GM19238 (cell line): ENCODE data around the gene TAGAP.
"Not testable (repeated sequence)": the region's sequence is repeated elsewhere in the genome, so short reads cannot be mapped to it uniquely, and the experiment has no call there.

Experiments
- DNase-seq: peaks from one replicate; pipeline ENCODE4 v3.0.0; 2011; ENCODE audit warnings: low spot score; ENCODE audit not compliant: insufficient read length

TAGAP gene

GRCh38 chr6:159045801-159046200 lies 1.0 kb upstream of the TAGAP start:
- DNase-seq: no peak

DNA sequence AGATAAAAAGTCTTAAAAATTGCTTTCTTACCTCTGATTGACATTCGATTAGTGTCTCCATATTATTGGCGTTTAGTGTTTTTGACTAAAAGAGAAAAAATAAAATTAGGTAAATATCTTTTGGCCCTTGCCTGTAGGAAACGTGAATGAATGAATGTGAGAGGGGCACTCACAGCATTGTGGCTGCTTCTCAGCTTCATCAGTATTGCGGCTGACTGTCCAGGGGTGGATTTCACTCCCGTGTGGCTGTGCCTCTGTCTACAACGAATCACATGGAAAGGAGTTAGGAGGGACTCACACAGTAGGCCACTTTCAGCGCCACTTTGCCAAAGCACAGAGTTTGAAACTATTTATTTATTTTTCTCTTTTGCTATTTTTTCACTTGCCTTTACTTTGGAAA lies 844 bp downstream of the TAGAP start:
- no peak for DNase-seq

GRCh38 chr6:159043251-159043650 lies 1.5 kb downstream of the TAGAP start:
- no peak for DNase-seq

DNA sequence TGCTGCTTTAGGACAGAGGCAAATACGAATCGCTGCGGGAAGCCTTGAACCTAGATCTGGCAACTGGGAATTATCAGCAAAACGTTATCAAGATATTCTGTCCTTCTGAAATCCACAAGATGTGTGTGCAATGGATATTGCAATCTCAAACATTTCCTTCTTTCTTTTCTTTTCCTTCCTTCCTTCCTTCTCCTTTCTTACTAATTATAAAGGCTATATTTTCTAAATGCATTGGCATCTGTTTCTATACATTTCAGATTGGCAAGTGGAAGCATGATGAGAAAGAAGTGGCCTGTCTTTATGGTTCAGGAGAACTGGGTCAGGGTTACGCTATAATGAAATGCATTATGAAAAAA lies 2.0 kb downstream of the TAGAP start:
- DNase-seq: no peak

DNA sequence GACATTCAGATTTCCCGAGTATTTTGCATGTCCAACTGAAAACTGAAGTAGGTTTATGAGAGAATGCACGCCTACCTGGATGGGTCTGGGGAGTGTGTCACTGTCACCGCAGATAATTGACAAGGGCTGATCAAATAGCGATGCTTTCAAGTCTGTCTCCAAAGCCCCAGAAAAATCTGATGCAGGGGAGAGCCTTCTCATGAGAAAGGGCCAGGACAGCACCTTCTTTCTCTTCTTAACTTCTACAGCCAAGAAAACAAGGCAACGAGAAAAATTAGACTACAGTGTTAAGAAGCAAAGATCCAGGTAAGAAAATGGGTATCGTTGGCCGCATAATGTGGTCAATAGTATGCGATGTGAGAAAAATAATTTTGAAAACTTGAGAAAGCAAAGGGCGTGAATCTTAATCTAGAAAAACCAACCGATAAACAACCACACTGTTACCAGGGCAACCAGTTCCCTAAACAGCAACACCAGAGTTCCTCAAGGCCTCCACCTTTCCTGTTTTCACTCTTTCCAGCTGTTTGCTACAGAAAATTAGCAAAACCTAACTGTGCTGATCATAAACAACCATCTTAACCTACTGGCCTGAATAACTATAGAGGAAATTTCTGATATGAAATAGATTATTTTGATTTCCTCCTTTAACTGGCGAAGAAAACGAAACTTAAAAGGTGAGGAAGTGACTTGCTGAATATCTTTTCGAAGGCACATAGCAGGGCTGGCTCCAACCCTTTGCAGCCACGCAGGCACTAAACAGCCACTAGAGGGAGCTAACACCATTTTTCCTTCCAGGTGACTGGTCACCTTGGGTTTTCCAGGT lies 2.6 kb downstream of the TAGAP start:
- DNase-seq: peak; percentile 50

DNA sequence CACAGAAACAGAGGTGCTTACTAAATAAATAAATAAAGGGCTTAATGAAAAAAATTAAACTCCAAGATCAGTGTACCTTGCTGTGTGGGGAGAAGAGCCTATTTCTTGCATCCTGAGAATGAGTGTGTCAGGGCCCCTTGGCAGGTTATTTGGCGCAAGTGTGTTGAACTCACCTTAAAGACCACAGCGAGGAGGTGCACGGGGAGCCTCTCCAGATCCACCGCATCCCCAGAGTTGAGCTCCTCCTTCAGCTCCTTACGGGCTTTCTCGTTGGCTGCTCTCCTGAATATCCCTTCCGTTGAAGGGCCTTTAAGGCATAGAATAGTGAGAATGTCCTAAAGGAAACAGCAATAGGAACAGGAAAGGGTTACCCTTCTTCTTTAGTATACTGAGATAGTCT lies 3.6 kb downstream of the TAGAP start:
- no peak for DNase-seq

GRCh38 chr6:159039885-159040258 lies 4.9 kb downstream of the TAGAP start:
- DNase-seq: no peak

DNA sequence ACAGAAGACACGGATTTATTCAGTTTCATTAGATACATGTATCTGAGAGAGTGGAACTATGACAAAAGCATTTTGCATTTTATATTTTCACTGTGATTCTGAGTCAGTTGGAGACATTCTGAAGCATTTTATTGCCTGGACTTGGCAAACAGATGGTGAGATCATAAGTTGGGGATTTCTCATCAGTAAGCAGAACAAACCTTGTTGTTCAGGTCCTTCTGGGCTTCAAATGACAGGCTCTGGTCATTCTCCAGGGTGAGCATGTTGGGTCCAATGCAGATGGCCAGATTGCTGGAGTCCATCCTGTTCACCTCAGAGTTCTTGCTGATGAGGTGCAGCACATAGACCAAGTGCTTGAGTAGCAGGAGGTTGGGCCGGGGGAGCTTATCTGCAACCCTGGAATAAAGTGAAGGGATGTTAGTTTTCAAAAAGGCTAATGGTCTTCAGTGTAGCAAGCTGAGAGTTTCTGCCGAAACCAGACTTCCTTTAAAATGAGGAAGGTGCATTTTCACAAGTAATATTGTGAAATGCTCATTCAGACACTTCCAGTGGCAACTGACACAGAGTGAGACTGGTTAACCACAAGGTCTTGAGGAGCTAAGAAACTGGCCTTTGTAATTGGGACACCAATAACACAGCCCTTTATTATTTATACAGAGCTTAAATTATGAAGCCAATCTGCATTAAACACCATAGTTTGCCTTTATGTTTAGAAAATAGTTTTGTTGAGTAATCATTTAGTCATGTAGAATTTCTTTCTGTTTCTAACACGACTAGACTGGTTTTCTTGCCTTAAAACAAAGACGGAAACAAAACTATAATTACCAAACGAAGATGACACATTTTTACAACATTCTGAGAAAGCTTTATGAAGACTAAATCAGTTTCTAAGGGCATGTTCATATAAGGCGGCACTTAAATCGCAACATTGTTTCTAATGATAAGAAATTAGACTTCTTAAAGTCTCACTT lies 5.6 kb downstream of the TAGAP start:
- DNase-seq: peak; percentile 38

- not testable (repeated sequence) for DNase-seq
These were observed 6.5 kb downstream of the TAGAP start for GRCh38 chr6:159038318-159038717.

DNA sequence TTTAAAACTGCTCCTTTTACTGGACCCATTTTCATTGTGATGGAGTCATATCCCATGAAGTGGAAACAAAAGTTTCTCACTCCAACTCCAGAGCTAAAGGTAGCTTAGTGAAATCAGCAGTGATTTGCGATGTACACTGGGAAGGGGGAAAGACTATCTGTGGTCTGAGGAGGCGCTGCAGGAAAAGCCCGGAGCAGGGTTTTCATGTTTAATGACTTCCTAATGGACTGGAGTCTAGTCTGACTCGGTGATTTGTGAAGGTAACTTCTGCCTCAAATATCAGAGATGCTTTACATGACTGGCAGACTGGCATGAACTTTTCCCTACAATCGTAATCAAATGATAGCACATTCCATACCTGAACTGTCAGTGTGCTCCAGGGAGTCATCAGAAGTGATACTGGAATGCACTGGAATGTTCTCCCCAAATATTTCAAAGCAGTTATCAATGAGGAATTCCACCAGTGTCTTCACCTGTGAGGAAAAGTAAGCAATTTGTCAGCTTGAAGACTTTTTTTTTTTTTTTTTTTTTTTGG lies 7.0 kb downstream of the TAGAP start:
- no peak for DNase-seq

GRCh38 chr6:159036673-159037072 lies 8.1 kb downstream of the TAGAP start:
- no peak for DNase-seq

DNA sequence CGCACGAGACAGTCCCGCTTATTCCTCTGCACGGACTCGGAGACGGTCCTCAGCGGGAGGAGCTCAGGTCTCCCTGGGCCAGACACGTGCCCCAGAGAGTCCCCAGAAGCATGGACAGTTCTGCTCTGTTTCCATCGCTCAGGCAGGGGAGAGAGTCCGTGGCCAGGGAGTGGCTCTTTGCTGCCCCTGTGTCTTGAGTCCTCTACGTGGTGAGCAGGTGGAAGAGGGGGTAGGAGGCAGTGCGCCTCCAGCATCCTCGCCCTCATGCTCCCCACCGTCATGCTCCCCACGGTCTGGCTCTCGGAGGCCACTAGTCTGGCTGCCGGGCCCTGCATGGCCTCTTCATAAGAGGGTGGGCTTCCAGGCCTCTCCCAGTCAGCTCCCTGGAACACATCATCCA lies 8.9 kb downstream of the TAGAP start:
- no peak for DNase-seq

GRCh38 chr6:159033160-159034049 lies 11.4 kb downstream of the TAGAP start:
- no peak for DNase-seq

DNA sequence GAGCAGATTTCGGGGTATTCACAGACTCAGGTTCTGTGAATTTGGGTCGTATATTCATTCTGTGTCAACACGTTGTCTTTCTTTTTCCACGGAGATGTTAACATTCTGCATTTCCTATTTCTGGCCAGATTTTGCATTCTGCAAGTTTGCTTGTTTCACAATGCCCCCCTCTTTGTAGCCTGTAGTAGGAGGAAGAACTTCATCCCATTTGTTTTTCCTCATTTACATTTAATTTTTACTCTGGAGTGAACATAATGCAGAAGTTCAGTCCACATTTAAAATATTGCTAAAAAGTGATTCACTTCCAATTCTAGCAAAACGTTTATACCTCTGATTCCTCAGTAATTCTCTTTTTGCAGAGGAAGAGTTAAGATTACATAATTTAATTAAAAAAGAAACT lies 12.9 kb downstream of the TAGAP start:
- DNase-seq: no peak

GRCh38 chr6:159030168-159030567 lies 14.6 kb downstream of the TAGAP start:
- DNase-seq: no peak

DNA sequence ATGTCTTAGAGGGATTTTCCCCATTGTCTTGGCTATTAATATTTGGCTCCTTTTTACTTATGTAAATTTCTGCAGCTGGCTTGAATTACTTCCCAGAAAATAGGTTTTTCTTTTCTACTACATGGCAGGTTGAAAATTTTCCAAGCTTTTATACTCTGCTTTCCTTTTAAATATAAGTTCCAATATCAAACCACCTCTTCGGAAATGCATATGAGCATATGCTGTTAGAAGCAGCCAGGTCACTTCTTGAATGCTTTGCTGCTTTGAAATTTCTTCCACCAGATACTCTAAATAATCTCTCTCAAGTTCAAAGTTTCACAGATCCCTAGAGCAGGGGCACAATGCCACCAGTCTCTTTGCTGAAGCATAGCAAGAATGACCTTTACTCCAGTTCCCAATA lies 19.6 kb downstream of the TAGAP start:
- DNase-seq: not testable (repeated sequence)

GRCh38 chr6:159023893-159024292 lies 20.9 kb downstream of the TAGAP start:
- DNase-seq: no peak

DNA sequence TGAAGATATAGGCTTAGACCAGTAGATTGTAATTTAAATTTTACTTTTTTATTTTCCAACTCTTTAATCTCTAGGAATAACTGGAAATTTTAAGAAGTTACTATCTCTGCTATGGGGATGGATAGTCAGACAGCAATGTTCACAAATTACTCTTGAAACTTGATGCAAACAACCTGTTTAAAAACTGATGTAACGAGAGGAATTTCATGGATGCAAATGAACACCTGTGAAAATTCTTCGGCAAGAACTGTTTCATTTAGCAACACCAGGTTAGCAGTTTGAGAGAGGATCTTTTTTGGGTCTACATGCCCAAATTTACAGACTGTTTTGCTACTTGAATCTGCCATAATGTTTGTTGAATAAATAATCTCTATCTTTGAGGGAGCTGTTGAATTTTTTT lies 24.8 kb downstream of the TAGAP start:
- no peak for DNase-seq

DNA sequence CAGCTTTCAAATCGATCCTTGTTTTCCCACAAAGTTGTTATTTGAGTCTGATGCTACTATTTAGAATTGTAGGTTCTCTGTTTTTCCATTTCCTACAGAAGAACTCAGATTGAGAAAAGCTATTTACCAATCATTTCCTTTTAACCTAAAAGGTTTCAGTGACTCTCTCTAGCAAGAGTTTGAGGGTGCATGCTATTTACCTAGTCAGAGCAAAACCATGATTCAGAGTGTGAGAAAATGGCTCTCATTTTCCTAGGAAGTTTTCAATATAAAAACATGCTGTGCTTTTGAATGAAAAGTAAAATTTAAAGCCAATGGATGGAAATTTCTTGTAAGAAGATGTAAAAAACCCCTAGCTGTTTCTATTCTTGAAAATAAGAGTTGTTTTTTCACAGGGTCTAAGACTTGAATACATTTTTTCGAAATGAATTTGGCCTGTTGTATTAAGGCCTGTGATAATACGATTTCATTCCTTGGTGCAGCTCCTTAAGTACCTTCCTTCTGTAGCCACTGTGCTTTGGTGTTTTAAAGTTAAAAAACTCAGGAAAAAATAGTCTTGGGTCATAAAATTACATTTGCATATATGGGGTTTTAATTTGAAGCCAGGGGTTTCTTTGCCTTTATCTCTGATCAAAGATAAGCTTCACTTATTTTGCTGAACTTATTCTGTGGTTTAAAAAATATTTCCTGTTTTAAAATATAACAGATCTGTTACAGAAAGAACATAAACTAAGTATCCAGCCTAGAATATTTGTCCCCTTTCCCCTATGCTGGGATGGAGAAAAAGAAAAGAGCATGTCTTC lies 26.8 kb downstream of the TAGAP start:
- no peak for DNase-seq

- DNase-seq: no peak
These were observed 30.4 kb downstream of the TAGAP start for GRCh38 chr6:159014406-159014805.
